Measurements from ENCODE around the gene ADRA2C.

The ADRA2C gene

GRCh38 chr4:3816983-3817960, 51.1 kb downstream of the ADRA2C start:
- no peak for DNase-seq

Data from hematopoietic multipotent progenitor cell treated with erythropoietin and hydrocortisone succinate and interleukin-3 and kit ligand, for 8 days (in vitro differentiated cells).